OCI-LY7 (cell line): Measurements from ENCODE around the gene TMEM131L. TPM values are rescaled to one million over a fixed set of nuclear protein-coding genes. Genes with fewer than 3 reads are reported as not detected.
"Not testable (repeated sequence)": the region's sequence is repeated elsewhere in the genome, so short reads cannot be mapped to it uniquely, and the experiment has no call there.

ENCODE experiments used
- BruUV-seq: library from RNA; stranded (reverse); fragments of 400-500 nt; replicated peaks from 2 replicates; lab custom pipeline; 2021; lab: Mats Ljungman, UMichigan
- CTCF ChIA-PET: fragments of 300-600 bp; sonication (Branson Sonifier 250); formaldehyde crosslinking; loops from one replicate; lab custom pipeline; 2022; ENCODE audit warnings: antibody characterized with exemption; ENCODE audit not compliant: unreplicated experiment; lab: Charles Lee
- POLR2A ChIA-PET: fragments of 300-600 bp; sonication (Branson Sonifier 250); formaldehyde crosslinking; loops from one replicate; lab custom pipeline; 2022; ENCODE audit warnings: antibody characterized with exemption; lab: Charles Lee
- DNase-seq: peaks from one replicate; pipeline ENCODE4 v3.0.0-alpha.2; 2015; ENCODE audit warnings: low spot score
- H2AFZ ChIP-seq: fragments of 200-600 bp; sonication (generic), shearing (Covaris generic); 2 replicates; pipeline ENCODE4 v1.6.1; 2014; ENCODE audit warnings: mild to moderate bottlenecking, antibody characterized with exemption, low read length, moderate library complexity
- H3K27ac ChIP-seq: fragments of 200-600 bp; sonication (generic); 2 replicates; pipeline ENCODE4 v1.5.1; 2014; ENCODE audit warnings: mixed run types, low read depth, mild to moderate bottlenecking, moderate library complexity, low read length, inconsistent platforms; ENCODE audit not compliant: poor library complexity, severe bottlenecking
- H3K36me3 ChIP-seq: fragments of 200-600 bp; sonication (generic); 2 replicates; pipeline ENCODE4 v1.6.1; 2014; ENCODE audit warnings: mild to moderate bottlenecking, antibody characterized with exemption, low read length, moderate library complexity, mixed read lengths; ENCODE audit not compliant: insufficient read depth
- H3K4me1 ChIP-seq: fragments of 200-600 bp; sonication (generic); 2 replicates; pipeline ENCODE4 v1.5.1; 2014; ENCODE audit warnings: mild to moderate bottlenecking, low read length; ENCODE audit not compliant: insufficient read depth, poor library complexity, severe bottlenecking
- H3K4me2 ChIP-seq: fragments of 200-600 bp; sonication (generic); 2 replicates; pipeline ENCODE4 v1.6.1; 2014; ENCODE audit warnings: mild to moderate bottlenecking, low read length
- H3K4me3 ChIP-seq: fragments of 200-600 bp; sonication (generic); 2 replicates; pipeline ENCODE4 v1.5.1; 2014; ENCODE audit warnings: mild to moderate bottlenecking, low read depth, low read length; ENCODE audit not compliant: poor library complexity, severe bottlenecking
- H3K79me2 ChIP-seq: fragments of 200-600 bp; sonication (generic); 2 replicates; pipeline ENCODE4 v1.6.1; 2016; ENCODE audit warnings: low read depth, mild to moderate bottlenecking, low read length, moderate library complexity, mixed read lengths; ENCODE audit not compliant: insufficient read depth
- H3K9me2 ChIP-seq: fragments of 200-600 bp; sonication (generic); 2 replicates; pipeline ENCODE4 v1.6.1; 2016; ENCODE audit warnings: mild to moderate bottlenecking, low read length, mixed read lengths; ENCODE audit not compliant: insufficient read depth
- H3K9me3 ChIP-seq: fragments of 200-600 bp; sonication (generic); 2 replicates; pipeline ENCODE4 v1.6.1; 2014; ENCODE audit warnings: mild to moderate bottlenecking, mixed run types, low read length, mixed read lengths
- H4K20me1 ChIP-seq: fragments of 200-600 bp; sonication (generic); 2 replicates; pipeline ENCODE4 v1.6.1; 2014; ENCODE audit warnings: mild to moderate bottlenecking, antibody characterized with exemption, low read length, moderate library complexity, mixed read lengths; ENCODE audit not compliant: insufficient read depth
- EZH2phosphoT487 ChIP-seq: fragments of 200-600 bp; sonication (generic); IDR thresholded peaks from 2 replicates; pipeline ENCODE4 v1.6.1; 2018; ENCODE audit warnings: low read depth, borderline replicate concordance, mild to moderate bottlenecking, mixed run types, antibody characterized with exemption, low read length, moderate library complexity, mixed read lengths
- intact Hi-C: fragments of 100-400 bp; cut with micrococcal nuclease; formaldehyde crosslinking; loops from one replicate; pipeline ENCODE4 v1.10.0; 2022; ENCODE audit not compliant: unreplicated experiment
- total RNA-seq, 2 experiments: library from RNA; depleted of rRNA in 1 of 2; stranded (reverse); fragments of >200 nt in 1 of 2; shearing (Covaris generic) in 1 of 2; gene quantifications; 2 replicates each; pipeline ENCODE4 v1.2.3, GENCODE V29; 2014 to 2022
- TF ChIP-seq, protein P1 (sequence below): fragments of 200-600 bp; sonication (generic); conservative IDR thresholded peaks from 2 replicates; pipeline ENCODE4 v1.5.1; 2014; ENCODE audit warnings: mild to moderate bottlenecking, antibody characterized with exemption, low read length, moderate library complexity, mixed read lengths

TMEM131L gene
- total RNA-seq, 2 experiments from 2014 or later: 133 to 148 TPM

DNA sequence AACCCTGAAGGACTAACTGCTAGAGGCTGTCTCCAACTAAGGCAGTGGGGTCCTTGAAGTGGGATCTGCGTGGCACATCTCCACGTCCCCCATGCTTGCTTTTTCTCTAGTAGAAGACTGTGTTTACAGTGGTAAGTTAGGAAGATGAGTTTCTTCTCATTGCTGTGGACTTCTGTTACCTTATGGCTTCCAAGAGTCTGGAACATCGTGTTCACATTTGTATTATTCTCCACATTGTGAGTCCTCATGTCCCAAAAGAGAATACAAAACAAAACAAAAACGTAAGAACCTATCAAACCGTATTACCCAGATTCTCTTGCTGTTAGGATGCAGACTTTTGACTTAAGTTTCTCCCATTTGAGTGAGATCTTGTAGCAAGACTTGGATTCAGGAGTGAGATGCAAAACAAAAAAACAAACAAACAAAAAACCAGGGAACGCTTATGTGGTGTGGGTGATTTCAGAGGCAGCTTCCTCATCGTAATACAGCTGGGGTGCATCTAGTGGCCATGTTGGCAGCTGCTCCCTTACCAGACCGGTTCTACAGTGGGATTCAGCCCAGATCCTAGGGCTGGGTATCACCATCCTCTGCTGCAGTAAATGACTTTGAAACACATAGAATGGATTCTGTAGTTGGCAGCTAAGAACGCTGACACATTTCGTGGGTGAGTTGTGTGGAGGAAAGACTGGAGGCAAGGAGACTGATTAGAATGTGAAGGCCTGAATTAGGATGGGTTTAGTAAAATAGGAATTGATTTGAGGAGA lies 41.3 kb downstream of the TMEM131L start:
- intact Hi-C loops: no loop called here

DNA sequence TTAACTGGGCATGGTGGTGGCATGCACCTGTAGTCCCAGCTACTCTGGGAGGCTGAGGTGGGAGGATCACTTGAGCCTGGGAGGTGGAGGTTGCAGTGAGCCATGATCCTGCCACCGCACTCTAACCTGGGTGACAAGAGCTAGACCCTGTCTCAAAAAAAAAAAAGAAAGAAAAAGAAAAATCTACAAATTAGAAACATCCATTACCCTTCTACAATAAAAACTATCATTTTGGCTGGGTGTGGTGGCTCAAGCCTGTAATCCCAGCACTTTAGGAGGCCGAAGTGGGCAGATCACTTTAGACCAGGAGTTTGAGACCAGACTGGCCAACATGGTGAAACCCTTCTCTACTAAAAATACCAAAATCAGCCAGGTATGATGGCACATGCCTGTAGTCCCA lies 43.1 kb downstream of the TMEM131L start:
- Histone ChIP-seq H3K4me1 (peaks cover 18% of the 10 kb centered on the region), H4K20me1 (peaks cover 46% of the 10 kb centered on the region), H3K36me3 (peaks cover 98% of the 10 kb centered on the region), H3K79me2 (peaks cover 99% of the 10 kb centered on the region)
- intact Hi-C loops, DNase-seq, H3K9me2 ChIP-seq, H3K27ac ChIP-seq, H3K4me2 ChIP-seq, CTCF ChIA-PET, H3K9me3 ChIP-seq, H3K4me3 ChIP-seq, BruUV-seq, H2AFZ ChIP-seq: not testable (repeated sequence)
- POLR2A ChIA-PET: interaction anchor here (1.3 kb wide), 1 partner anchor 11 kb away, joined by 5 read pairs; no protein-coding TSS in a partner anchor

More for the DNA sequence above, 41.3 kb downstream of the TMEM131L start:
- Histone ChIP-seq H4K20me1 (peaks cover 49% of the 10 kb centered on the region), H3K4me1 (peaks cover 4% of the 10 kb centered on the region), H3K27ac (no peak overlapping the region), H3K9me2 (no peaks in the 10 kb centered on the region), H3K4me3 (no peak overlapping the region), H3K9me3 (no peaks in the 10 kb centered on the region), H3K79me2 (peaks cover 99% of the 10 kb centered on the region), H3K36me3 (peaks cover 95% of the 10 kb centered on the region), H3K4me2 (no peak overlapping the region), H2AFZ (no peak overlapping the region)
- no peak for DNase-seq
- TSS peak; percentile 1 for BruUV-seq
- CTCF ChIA-PET: no interaction called here
- POLR2A ChIA-PET: interaction anchor here (0.7 kb wide), 1 partner anchor 202 kb away, joined by 3 read pairs; no protein-coding TSS in a partner anchor
- TF ChIP-seq, protein P1, sequence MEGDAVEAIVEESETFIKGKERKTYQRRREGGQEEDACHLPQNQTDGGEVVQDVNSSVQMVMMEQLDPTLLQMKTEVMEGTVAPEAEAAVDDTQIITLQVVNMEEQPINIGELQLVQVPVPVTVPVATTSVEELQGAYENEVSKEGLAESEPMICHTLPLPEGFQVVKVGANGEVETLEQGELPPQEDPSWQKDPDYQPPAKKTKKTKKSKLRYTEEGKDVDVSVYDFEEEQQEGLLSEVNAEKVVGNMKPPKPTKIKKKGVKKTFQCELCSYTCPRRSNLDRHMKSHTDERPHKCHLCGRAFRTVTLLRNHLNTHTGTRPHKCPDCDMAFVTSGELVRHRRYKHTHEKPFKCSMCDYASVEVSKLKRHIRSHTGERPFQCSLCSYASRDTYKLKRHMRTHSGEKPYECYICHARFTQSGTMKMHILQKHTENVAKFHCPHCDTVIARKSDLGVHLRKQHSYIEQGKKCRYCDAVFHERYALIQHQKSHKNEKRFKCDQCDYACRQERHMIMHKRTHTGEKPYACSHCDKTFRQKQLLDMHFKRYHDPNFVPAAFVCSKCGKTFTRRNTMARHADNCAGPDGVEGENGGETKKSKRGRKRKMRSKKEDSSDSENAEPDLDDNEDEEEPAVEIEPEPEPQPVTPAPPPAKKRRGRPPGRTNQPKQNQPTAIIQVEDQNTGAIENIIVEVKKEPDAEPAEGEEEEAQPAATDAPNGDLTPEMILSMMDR: no peak
- TF ChIP-seq EZH2phosphoT487: no peak

DNA sequence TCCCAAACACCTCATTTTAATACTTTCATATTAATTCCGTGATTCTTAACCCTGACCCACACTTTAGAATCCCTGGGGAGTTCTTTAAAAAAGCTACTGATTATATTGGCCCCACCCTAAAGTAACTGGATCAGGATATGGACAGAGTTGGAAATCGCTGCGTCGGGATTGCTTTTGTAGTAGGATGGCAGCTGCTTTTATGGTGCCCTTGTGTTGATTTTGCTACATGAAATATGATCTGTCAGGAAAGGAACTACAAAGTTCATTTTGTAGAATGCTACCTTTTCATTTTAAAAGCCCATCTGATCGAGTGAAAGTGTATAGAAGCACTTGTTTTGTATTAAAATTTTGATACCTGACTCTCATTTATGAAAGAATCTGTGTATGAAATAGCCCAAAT lies 43.6 kb downstream of the TMEM131L start:
- TF ChIP-seq EZH2phosphoT487: no peak
- TF ChIP-seq, protein P1: no peak
- Histone ChIP-seq H3K27ac (no peak overlapping the region), H3K4me2 (no peak overlapping the region), H2AFZ (no peak overlapping the region), H3K9me3 (no peaks in the 10 kb centered on the region), H3K4me3 (no peak overlapping the region), H4K20me1 (peaks cover 48% of the 10 kb centered on the region), H3K9me2 (no peaks in the 10 kb centered on the region), H3K79me2 (peaks cover 99% of the 10 kb centered on the region), H3K36me3 (peaks cover 97% of the 10 kb centered on the region), H3K4me1 (peaks cover 22% of the 10 kb centered on the region)
- ChIA-PET POLR2A (no interaction called here), CTCF (no interaction called here)
- intact Hi-C loops: no loop called here
- no peak for DNase-seq
- no TSS peak for BruUV-seq
